Measurements from ENCODE around the gene PCDHA10.
"Not testable (repeated sequence)": the region's sequence is repeated elsewhere in the genome, so short reads cannot be mapped to it uniquely, and the experiment has no call there.

PCDHA10 gene

DNA sequence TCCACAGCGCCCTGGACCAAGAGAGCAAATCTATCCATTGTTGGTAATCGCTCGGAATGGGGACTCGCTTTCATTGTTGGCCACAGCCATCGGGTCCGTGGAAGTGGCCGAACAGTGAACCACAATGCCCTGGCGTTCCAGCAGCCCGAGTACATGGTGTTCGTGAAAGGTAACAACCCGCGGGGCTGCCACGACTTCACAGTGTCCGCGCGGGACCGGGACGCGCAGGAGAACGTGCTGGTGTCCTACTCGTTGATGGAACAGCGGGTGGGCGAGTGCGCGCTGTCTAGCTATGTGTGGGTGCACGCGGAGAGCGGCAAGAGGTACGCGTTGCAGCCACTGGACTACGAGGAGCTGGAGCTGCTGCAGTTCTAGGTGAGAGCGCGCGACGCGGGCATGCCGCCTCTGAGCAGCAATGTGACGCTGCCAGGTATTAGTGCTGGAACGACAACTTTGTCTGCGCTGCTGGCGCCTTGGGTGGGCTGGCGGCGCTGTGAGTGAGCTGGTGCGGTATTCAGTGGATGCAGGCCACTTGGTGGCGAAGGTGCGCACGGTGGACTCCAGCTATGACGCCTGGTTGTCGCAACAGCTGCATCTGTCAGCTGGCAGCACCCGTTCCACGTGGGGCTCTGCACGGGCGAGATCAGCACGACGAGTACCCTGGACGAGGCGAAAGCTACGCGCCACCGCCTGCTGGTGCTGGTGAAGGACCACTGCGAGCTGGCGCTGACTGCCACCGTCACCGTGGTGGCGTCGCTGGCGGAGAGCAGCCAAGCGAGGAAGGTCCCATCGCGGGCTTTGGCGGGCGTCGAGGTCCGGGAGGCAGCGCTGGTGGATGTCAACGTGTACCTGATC, 7.0 kb downstream of the PCDHA10 start:
- H3K4me3 ChIP-seq (ENCODE audit: low read depth, low read length): no peak overlapping the region
- no peak for TF ChIP-seq CTCF (IDR thresholded peaks at IDR 0.05; ENCODE audit: low read depth, low read length)
- in situ Hi-C loops (cut with HindIII; ENCODE audit: low sequenced_read_pairs): no loop called here
- DNase-seq (ENCODE audit: low read depth, low spot score): no peak

DNA sequence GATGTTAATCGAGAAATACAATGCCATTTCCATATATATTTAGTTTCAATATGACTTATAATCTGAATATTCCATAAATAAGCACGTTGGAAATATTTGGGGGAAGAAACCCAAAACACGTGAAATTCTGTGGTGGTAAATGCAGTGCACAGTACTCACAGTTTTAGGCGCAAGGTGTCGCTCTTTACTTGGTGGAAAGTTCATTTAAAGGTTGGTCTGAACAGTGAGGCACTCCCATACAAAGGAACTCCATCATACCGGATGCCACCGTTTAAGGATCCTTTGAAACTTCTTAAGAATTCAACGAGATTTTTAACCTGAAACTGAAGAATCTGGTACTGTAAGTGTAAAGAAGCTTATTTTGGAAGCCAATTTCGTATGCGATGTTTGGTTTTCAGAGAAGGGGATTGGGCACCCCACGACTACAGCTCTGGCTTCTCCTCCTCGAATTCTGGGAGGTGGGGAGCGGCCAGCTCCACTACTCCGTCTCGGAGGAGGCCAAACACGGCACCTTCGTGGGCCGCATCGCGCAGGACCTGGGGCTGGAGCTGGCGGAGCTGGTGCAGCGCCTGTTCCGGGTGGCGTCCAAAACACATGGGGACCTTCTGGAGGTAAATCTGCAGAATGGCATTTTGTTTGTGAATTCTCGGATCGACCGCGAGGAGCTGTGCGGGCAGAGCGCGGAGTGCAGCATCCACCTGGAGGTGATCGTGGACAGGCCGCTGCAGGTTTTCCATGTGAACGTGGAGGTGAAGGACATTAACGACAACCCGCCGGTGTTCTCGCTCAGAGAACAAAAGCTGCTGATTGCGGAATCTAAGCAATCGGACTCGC, 13.2 kb downstream of the PCDHA10 start, which contains the start of gene PCDHA11:
Gene PCDHA11, plus strand, starts transcription at position 237 of the 834 bp plus-strand sequence. Its CDS starts 147 bp downstream, at position 384.
- TF ChIP-seq CTCF (IDR thresholded peaks at IDR 0.05; ENCODE audit: low read depth, low read length): no peak
- H3K4me3 ChIP-seq (ENCODE audit: low read depth, low read length): no peak within 1 kb of the TSS
- DNase-seq (ENCODE audit: low read depth, low spot score): no peak
- in situ Hi-C loops (cut with HindIII; ENCODE audit: low sequenced_read_pairs): no loop called here

DNA sequence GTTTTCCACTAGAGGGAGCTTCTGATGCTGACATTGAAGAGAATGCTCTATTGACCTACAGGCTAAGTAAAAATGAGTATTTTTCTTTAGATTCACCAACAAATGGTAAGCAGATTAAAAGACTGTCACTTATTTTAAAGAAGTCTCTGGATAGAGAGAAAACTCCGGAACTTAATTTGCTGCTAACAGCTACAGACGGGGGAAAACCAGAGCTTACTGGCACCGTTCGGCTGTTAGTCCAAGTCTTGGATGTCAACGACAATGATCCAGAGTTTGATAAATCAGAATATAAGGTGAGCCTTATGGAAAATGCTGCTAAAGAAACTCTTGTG, 13.8 kb downstream of the PCDHA10 start:
- H3K4me3 ChIP-seq (ENCODE audit: low read depth, low read length): no peak overlapping the region
- DNase-seq (ENCODE audit: low read depth, low spot score): no peak
- no peak for TF ChIP-seq CTCF (IDR thresholded peaks at IDR 0.05; ENCODE audit: low read depth, low read length)
- in situ Hi-C loops (cut with HindIII; ENCODE audit: low sequenced_read_pairs): no loop called here

GRCh38 chr5:140870221-140871201, 14.8 kb downstream of the PCDHA10 start:
- H3K4me3 ChIP-seq (ENCODE audit: low read depth, low read length): no peak overlapping the region
- DNase-seq (ENCODE audit: low read depth, low spot score): no peak
- in situ Hi-C loops (cut with HindIII; ENCODE audit: low sequenced_read_pairs): no loop called here

GRCh38 chr5:140875085-140876065, 19.7 kb downstream of the PCDHA10 start, which contains the start of gene PCDHA12:
Gene PCDHA12 (plus strand): TSS chr5:140875308. CDS start chr5:140875473, 165 bp downstream.
- DNase-seq (ENCODE audit: low read depth, low spot score): no peak
- H3K4me3 ChIP-seq (ENCODE audit: low read depth, low read length): no peak within 1 kb of the TSS
- no peak for TF ChIP-seq CTCF (IDR thresholded peaks at IDR 0.05; ENCODE audit: low read depth, low read length)
- in situ Hi-C loops (cut with HindIII; ENCODE audit: low sequenced_read_pairs): no loop called here

More at GRCh38 chr5:140870221-140871201, 14.8 kb downstream of the PCDHA10 start:
- no peak for TF ChIP-seq CTCF (IDR thresholded peaks at IDR 0.05; ENCODE audit: low read depth, low read length)

GRCh38 chr5:140876541-140877261, 21.0 kb downstream of the PCDHA10 start:
- H3K4me3 ChIP-seq (ENCODE audit: low read depth, low read length); DNase-seq (ENCODE audit: low read depth, low spot score); in situ Hi-C loops (cut with HindIII; ENCODE audit: low sequenced_read_pairs): not testable (repeated sequence)

Measured in astrocyte of the spinal cord (primary cell).